Measurements from ENCODE around the gene AIFM1. TPM values are rescaled to one million over a fixed set of nuclear protein-coding genes. Genes with fewer than 3 reads are reported as not detected.

Gene AIFM1
- total RNA-seq = 7.5 and 12.1 TPM in 2 replicates

GRCh38 chrX:130165703-130166502, at the start of gene AIFM1:
AIFM1 (minus strand) TSS chrX:130165841; CDS start chrX:130165656, 185 bp downstream.

GRCh38 chrX:130171446-130172126, 5.9 kb upstream of the AIFM1 start, which contains the start of gene RAB33A:
RAB33A (plus strand) TSS chrX:130171962; CDS start chrX:130172063, 101 bp downstream.

GRCh38 chrX:130110379-130111219, 55.0 kb downstream of the AIFM1 start, which contains the start of gene ELF4:
ELF4 (minus strand) TSS chrX:130110497; CDS start chrX:130081330, 29,167 bp downstream.

Other genes starting within 250 kb of the AIFM1 start
- 0.65 and 4.7 TPM in 2 replicates for gene BCORL1, start 183.2 kb downstream of the AIFM1 start, total RNA-seq
- 39.8 and 42.4 TPM in 2 replicates for gene ELF4, start 55.3 kb downstream of the AIFM1 start, total RNA-seq
- 0.33 and 1.2 TPM in 2 replicates for gene RAB33A, start 6.1 kb upstream of the AIFM1 start, total RNA-seq
- 3.5 and 4.9 TPM in 2 replicates for gene ZNF280C, start 103.1 kb upstream of the AIFM1 start, total RNA-seq
- gene SLC25A14, start 174.1 kb upstream of the AIFM1 start, total RNA-seq = 8.9 and 10.6 TPM in 2 replicates
- not detected in 2 replicates for gene GPR119, start 219.8 kb upstream of the AIFM1 start, total RNA-seq
- 13.7 and 23.2 TPM in 2 replicates for gene RBMX2, start 236.1 kb upstream of the AIFM1 start, total RNA-seq